GM12873 (cell line): ENCODE data around the gene CDYL.

ENCODE experiments used
- CTCF ChIP-seq: IDR thresholded peaks from 2 replicates; pipeline ENCODE4 v1.5.1; 2012; ENCODE audit warnings: low read depth, mild to moderate bottlenecking, moderate library complexity, low read length, control low read depth; ENCODE audit not compliant: insufficient read depth; ENCODE audit errors: missing control alignments

Gene CDYL

GRCh38 chr6:4794140-4794707 is 18.0 kb downstream of the CDYL start:
- no peak for TF ChIP-seq CTCF

- TF ChIP-seq CTCF = no peak
These were observed 21.4 kb downstream of the CDYL start for GRCh38 chr6:4797587-4797986.

GRCh38 chr6:4799912-4800311 is 23.7 kb downstream of the CDYL start:
- TF ChIP-seq CTCF = no peak

- no peak for TF ChIP-seq CTCF
These were observed 24.5 kb downstream of the CDYL start for GRCh38 chr6:4800662-4801061.

GRCh38 chr6:4801491-4802110 is 25.4 kb downstream of the CDYL start:
- no peak for TF ChIP-seq CTCF

- no peak for TF ChIP-seq CTCF
These were observed 26.2 kb downstream of the CDYL start for GRCh38 chr6:4802312-4802935.

GRCh38 chr6:4803343-4803744 is 27.1 kb downstream of the CDYL start:
- TF ChIP-seq CTCF = no peak
